HFF-Myc (cell line): ENCODE data around the gene DIDO1.
"Not testable (repeated sequence)": the region's sequence is repeated elsewhere in the genome, so short reads cannot be mapped to it uniquely, and the experiment has no call there.

Experiments used
- DNase-seq: peaks from one replicate; pipeline ENCODE4 v3.0.0-alpha.2; 2011; ENCODE audit warnings: low read depth; ENCODE audit errors: extremely low read depth
- H3K4me3 ChIP-seq: replicated peaks from 2 replicates; pipeline ENCODE4 v1.5.1; 2011; ENCODE audit warnings: low read depth, mild to moderate bottlenecking, control low read depth, low read length
- CTCF ChIP-seq: IDR thresholded peaks from 2 replicates; pipeline ENCODE4 v1.5.1; 2012; ENCODE audit warnings: mild to moderate bottlenecking, low read depth, low read length, control low read depth; ENCODE audit errors: missing control alignments

Gene DIDO1

GRCh38 chr20:62878244-62879038 is 47.9 kb downstream of the DIDO1 start:
- no peak for DNase-seq
- no peak for TF ChIP-seq CTCF
- no peak overlapping the region for H3K4me3 ChIP-seq

GRCh38 chr20:62876902-62877816 is 49.1 kb downstream of the DIDO1 start:
- no peak for TF ChIP-seq CTCF
- H3K4me3 ChIP-seq, result no peak overlapping the region
- DNase-seq, result no peak

- TF ChIP-seq CTCF, result no peak
- H3K4me3 ChIP-seq, result no peak overlapping the region
- DNase-seq, result no peak
These were observed 49.8 kb downstream of the DIDO1 start for GRCh38 chr20:62876501-62876901.

GRCh38 chr20:62875419-62876361 is 50.6 kb downstream of the DIDO1 start:
- TF ChIP-seq CTCF, result peak; percentile 47
- DNase-seq, result peak; percentile 81
- peak overlapping the region; percentile 7; the same call in 1 of the 2 replicates for H3K4me3 ChIP-seq

- no peak for TF ChIP-seq CTCF
These were observed 51.4 kb downstream of the DIDO1 start for GRCh38 chr20:62874964-62875344.

GRCh38 chr20:62873681-62874031 is 52.6 kb downstream of the DIDO1 start:
- DNase-seq, H3K4me3 ChIP-seq: not testable (repeated sequence)
- peak; percentile 49 for TF ChIP-seq CTCF

More at GRCh38 chr20:62874964-62875344, 51.4 kb downstream of the DIDO1 start:
- no peak for DNase-seq
- H3K4me3 ChIP-seq, result no peak overlapping the region
